ENCODE results near the gene SEMA3C.

SEMA3C gene

DNA sequence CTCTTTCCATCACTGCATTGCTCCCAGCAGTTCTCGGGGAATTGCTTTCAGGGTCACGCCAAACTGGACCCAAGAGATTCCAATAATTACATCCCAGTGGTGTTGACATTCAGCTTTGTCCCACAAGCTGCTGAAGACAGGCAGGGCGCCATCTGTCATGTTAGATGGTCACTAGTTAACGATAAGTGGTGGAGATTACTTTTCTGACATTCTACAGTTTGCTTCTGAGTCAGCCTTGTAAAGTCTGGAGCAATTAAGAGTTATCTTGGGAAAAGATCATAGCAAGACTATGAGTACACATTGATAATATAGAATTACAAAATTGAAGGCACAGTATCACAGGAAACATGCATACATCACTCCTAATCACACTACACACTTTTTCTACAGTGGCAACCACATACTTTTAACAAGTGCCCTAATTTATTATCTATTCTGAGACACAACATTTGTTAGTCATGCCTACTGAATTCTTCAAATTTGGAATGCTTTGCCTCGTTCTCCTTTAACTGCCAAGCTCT is 41.9 kb downstream of the SEMA3C start (continued):
- TF ChIP-seq, protein P1, sequence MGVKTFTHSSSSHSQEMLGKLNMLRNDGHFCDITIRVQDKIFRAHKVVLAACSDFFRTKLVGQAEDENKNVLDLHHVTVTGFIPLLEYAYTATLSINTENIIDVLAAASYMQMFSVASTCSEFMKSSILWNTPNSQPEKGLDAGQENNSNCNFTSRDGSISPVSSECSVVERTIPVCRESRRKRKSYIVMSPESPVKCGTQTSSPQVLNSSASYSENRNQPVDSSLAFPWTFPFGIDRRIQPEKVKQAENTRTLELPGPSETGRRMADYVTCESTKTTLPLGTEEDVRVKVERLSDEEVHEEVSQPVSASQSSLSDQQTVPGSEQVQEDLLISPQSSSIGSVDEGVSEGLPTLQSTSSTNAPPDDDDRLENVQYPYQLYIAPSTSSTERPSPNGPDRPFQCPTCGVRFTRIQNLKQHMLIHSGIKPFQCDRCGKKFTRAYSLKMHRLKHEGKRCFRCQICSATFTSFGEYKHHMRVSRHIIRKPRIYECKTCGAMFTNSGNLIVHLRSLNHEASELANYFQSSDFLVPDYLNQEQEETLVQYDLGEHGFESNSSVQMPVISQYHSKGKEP (tag by site-specific recombination; IDR thresholded peaks at IDR 0.05): peak; percentile 86
- TF ChIP-seq REPIN1 (tag by site-specific recombination; IDR thresholded peaks at IDR 0.05; ENCODE audit: low read depth): no peak
- TF ChIP-seq HOXA7 (CRISPR knock-in tag; IDR thresholded peaks at IDR 0.05; ENCODE audit: borderline replicate concordance): no peak
- no peak for TF ChIP-seq ZNF433 (tag by site-specific recombination; IDR thresholded peaks at IDR 0.05; ENCODE audit: low read depth)
- TF ChIP-seq, protein P2, sequence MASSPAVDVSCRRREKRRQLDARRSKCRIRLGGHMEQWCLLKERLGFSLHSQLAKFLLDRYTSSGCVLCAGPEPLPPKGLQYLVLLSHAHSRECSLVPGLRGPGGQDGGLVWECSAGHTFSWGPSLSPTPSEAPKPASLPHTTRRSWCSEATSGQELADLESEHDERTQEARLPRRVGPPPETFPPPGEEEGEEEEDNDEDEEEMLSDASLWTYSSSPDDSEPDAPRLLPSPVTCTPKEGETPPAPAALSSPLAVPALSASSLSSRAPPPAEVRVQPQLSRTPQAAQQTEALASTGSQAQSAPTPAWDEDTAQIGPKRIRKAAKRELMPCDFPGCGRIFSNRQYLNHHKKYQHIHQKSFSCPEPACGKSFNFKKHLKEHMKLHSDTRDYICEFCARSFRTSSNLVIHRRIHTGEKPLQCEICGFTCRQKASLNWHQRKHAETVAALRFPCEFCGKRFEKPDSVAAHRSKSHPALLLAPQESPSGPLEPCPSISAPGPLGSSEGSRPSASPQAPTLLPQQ (tag by site-specific recombination; IDR thresholded peaks at IDR 0.05): peak; percentile 64
- TF ChIP-seq SCRT1 (tag by site-specific recombination; IDR thresholded peaks at IDR 0.05; ENCODE audit: borderline replicate concordance): peak; percentile 96
- TF ChIP-seq, protein P3, sequence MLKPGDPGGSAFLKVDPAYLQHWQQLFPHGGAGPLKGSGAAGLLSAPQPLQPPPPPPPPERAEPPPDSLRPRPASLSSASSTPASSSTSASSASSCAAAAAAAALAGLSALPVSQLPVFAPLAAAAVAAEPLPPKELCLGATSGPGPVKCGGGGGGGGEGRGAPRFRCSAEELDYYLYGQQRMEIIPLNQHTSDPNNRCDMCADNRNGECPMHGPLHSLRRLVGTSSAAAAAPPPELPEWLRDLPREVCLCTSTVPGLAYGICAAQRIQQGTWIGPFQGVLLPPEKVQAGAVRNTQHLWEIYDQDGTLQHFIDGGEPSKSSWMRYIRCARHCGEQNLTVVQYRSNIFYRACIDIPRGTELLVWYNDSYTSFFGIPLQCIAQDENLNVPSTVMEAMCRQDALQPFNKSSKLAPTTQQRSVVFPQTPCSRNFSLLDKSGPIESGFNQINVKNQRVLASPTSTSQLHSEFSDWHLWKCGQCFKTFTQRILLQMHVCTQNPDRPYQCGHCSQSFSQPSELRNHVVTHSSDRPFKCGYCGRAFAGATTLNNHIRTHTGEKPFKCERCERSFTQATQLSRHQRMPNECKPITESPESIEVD (tag by site-specific recombination; IDR thresholded peaks at IDR 0.05): peak; percentile 100
- TF ChIP-seq ZNF121 (tag by site-specific recombination; IDR thresholded peaks at IDR 0.05): peak; percentile 65; the same call in 1 of the 2 replicates
- no peak for TF ChIP-seq ZNF138 (tag by site-specific recombination; IDR thresholded peaks at IDR 0.05; ENCODE audit: borderline replicate concordance)
- TF ChIP-seq ZNF23 (tag by site-specific recombination; IDR thresholded peaks at IDR 0.05; ENCODE audit: borderline replicate concordance): no peak
- TF ChIP-seq ZNF677 (tag by site-specific recombination; IDR thresholded peaks at IDR 0.05): no peak
- peak; percentile 98 for TF ChIP-seq ZNF24 (tag by site-specific recombination; IDR thresholded peaks at IDR 0.05)
- TF ChIP-seq ZNF624 (tag by site-specific recombination; IDR thresholded peaks at IDR 0.05): no peak
- TF ChIP-seq OSR2 (tag by site-specific recombination; IDR thresholded peaks at IDR 0.05): peak; percentile 100
- TF ChIP-seq, protein P4, sequence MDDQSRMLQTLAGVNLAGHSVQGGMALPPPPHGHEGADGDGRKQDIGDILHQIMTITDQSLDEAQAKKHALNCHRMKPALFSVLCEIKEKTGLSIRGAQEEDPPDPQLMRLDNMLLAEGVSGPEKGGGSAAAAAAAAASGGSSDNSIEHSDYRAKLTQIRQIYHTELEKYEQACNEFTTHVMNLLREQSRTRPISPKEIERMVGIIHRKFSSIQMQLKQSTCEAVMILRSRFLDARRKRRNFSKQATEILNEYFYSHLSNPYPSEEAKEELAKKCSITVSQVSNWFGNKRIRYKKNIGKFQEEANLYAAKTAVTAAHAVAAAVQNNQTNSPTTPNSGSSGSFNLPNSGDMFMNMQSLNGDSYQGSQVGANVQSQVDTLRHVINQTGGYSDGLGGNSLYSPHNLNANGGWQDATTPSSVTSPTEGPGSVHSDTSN (CRISPR knock-in tag; IDR thresholded peaks at IDR 0.05): no peak
- TF ChIP-seq OVOL3 (tag by site-specific recombination; IDR thresholded peaks at IDR 0.05): peak; percentile 98
- TF ChIP-seq ZNF658 (tag by site-specific recombination; IDR thresholded peaks at IDR 0.05): no peak
- peak; percentile 53; the same call in 1 of the 2 replicates for TF ChIP-seq KLF9 (tag by site-specific recombination; IDR thresholded peaks at IDR 0.05; ENCODE audit: low read depth)
- no peak for TF ChIP-seq ZNF416 (tag by site-specific recombination; IDR thresholded peaks at IDR 0.05)
- TF ChIP-seq ZNF335 (tag by site-specific recombination; conservative IDR thresholded peaks at IDR 0.05): peak; percentile 35; the same call in 1 of the 2 replicates
- TF ChIP-seq ZNF600 (tag by site-specific recombination; IDR thresholded peaks at IDR 0.05): 0 out of 2 replicates have a peak, but pooled peaks have one; percentile 39
- TF ChIP-seq, protein P5, sequence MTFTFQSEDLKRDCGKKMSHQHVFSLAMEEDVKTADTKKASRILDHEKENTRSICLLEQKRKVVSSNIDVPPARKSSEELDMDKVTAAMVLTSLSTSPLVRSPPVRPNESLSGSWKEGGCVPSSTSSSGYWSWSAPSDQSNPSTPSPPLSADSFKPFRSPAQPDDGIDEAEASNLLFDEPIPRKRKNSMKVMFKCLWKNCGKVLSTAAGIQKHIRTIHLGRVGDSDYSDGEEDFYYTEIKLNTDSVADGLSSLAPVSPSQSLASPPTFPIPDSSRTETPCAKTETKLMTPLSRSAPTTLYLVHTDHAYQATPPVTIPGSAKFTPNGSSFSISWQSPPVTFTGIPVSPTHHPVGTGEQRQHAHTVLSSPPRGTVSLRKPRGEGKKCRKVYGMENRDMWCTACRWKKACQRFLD (tag by site-specific recombination; IDR thresholded peaks at IDR 0.05): no peak
- peak; percentile 99 for TF ChIP-seq GLI2 (tag by site-specific recombination; IDR thresholded peaks at IDR 0.05; ENCODE audit: borderline replicate concordance, low read depth)
- TF ChIP-seq ZNF133 (tag by site-specific recombination; IDR thresholded peaks at IDR 0.05): no peak
- no peak for TF ChIP-seq ZNF19 (tag by site-specific recombination; IDR thresholded peaks at IDR 0.05; ENCODE audit: low read depth)
- TF ChIP-seq PRDM1 (tag by site-specific recombination; IDR thresholded peaks at IDR 0.05): peak; percentile 21; the same call in 1 of the 2 replicates
- peak; percentile 93 for TF ChIP-seq ZNF561 (tag by site-specific recombination; IDR thresholded peaks at IDR 0.05; ENCODE audit: borderline replicate concordance)
- TF ChIP-seq ZNF837 (tag by site-specific recombination; IDR thresholded peaks at IDR 0.05): no peak
- TF ChIP-seq SP7 (tag by site-specific recombination; IDR thresholded peaks at IDR 0.05): peak; percentile 100
- no peak for TF ChIP-seq YY2 (tag by site-specific recombination; IDR thresholded peaks at IDR 0.05)
- TF ChIP-seq ZFHX2 (tag by site-specific recombination; conservative IDR thresholded peaks at IDR 0.05): no peak
- TF ChIP-seq, protein P6, sequence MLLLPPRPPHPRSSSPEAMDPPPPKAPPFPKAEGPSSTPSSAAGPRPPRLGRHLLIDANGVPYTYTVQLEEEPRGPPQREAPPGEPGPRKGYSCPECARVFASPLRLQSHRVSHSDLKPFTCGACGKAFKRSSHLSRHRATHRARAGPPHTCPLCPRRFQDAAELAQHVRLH (tag by site-specific recombination; IDR thresholded peaks at IDR 0.05): peak; percentile 94
- TF ChIP-seq SALL2 (tag by site-specific recombination; IDR thresholded peaks at IDR 0.05; ENCODE audit: borderline replicate concordance): no peak
- no peak; the same call in 1 of the 2 replicates for TF ChIP-seq ZNF558 (tag by site-specific recombination; IDR thresholded peaks at IDR 0.05)
